Measurements from ENCODE around the gene GRK2. TPM values are rescaled to one million over a fixed set of nuclear protein-coding genes. Genes with fewer than 3 reads are reported as not detected.

Gene GRK2
- total and polyA plus RNA-seq, 9 of the 15 experiments (the other 6 are each of a cell fraction or from before 2014, with no cell fraction given) = 0.24 to 95.8 (median 56.5) TPM

DNA sequence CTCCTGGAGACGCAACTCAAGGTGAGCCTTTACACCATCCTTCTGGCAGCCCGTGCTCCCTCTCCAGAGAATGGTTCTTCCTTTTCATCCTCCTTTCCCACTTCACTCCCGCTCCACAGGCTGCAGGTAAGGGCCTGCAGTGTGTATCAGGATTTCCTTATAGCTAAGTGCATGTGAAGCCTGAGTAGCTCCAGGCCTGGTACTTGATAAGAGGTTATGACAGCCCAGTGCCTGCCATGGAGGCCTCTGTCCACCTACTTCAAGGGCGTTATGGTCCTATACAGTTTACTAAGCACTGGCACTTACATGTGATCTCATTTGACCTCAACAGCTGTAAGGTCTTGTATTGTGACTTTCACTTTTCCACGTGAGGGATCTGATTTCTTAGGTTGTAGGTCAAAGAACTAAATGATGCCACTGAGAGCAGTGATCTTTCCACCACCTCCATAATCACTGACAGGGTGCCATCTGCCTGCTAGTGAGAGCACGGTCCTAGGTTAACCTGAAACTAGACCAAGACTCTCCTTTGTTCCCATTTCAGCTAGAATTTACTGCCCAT lies 55.1 kb downstream of the GRK2 start (continued):
- TF ChIP-seq, protein P1, sequence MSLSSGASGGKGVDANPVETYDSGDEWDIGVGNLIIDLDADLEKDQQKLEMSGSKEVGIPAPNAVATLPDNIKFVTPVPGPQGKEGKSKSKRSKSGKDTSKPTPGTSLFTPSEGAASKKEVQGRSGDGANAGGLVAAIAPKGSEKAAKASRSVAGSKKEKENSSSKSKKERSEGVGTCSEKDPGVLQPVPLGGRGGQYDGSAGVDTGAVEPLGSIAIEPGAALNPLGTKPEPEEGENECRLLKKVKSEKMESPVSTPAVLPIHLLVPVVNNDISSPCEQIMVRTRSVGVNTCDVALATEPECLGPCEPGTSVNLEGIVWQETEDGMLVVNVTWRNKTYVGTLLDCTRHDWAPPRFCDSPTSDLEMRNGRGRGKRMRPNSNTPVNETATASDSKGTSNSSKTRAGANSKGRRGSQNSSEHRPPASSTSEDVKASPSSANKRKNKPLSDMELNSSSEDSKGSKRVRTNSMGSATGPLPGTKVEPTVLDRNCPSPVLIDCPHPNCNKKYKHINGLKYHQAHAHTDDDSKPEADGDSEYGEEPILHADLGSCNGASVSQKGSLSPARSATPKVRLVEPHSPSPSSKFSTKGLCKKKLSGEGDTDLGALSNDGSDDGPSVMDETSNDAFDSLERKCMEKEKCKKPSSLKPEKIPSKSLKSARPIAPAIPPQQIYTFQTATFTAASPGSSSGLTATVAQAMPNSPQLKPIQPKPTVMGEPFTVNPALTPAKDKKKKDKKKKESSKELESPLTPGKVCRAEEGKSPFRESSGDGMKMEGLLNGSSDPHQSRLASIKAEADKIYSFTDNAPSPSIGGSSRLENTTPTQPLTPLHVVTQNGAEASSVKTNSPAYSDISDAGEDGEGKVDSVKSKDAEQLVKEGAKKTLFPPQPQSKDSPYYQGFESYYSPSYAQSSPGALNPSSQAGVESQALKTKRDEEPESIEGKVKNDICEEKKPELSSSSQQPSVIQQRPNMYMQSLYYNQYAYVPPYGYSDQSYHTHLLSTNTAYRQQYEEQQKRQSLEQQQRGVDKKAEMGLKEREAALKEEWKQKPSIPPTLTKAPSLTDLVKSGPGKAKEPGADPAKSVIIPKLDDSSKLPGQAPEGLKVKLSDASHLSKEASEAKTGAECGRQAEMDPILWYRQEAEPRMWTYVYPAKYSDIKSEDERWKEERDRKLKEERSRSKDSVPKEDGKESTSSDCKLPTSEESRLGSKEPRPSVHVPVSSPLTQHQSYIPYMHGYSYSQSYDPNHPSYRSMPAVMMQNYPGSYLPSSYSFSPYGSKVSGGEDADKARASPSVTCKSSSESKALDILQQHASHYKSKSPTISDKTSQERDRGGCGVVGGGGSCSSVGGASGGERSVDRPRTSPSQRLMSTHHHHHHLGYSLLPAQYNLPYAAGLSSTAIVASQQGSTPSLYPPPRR (CRISPR knock-in tag; IDR thresholded peaks at IDR 0.05; ENCODE audit: borderline replicate concordance) = no peak
- TF ChIP-seq POLR2H (tag; IDR thresholded peaks at IDR 0.05; ENCODE audit: low read depth) (no peak), HDAC1 (IDR thresholded peaks at IDR 0.05) (0 out of 4 replicates have a peak, but pooled peaks of 1 of the 2 experiments have one; percentile 36), NR2C1 (IDR thresholded peaks at IDR 0.05) (peak; percentile 30; the same call in 1 of the 2 replicates), NR2C1 (tag; IDR thresholded peaks at IDR 0.05) (peak; percentile 57), U2AF1 (optimal IDR thresholded peaks at IDR 0.05; ENCODE audit: low read depth, low read length) (no peak), NFYB (IDR thresholded peaks at IDR 0.05; ENCODE audit: extremely low read depth, insufficient read length) (no peak), TEAD4 (IDR thresholded peaks at IDR 0.05; ENCODE audit: low read length) (no peak), TEAD4 (CRISPR knock-in tag; IDR thresholded peaks at IDR 0.05; ENCODE audit: borderline replicate concordance) (no peak), BHLHE40 (IDR thresholded peaks at IDR 0.05; ENCODE audit: low read length) (peak; percentile 31; the same call in 1 of the 2 replicates), POLR2AphosphoS5 (IDR thresholded peaks at IDR 0.05; ENCODE audit: control insufficient read depth, insufficient read depth, low read depth, low read length) (no peak), NFIC (IDR thresholded peaks at IDR 0.05) (no peak), CREB1 (IDR thresholded peaks at IDR 0.05) (no peak), CREB1 (CRISPR knock-in tag; IDR thresholded peaks at IDR 0.05) (peak; percentile 32; the same call in 1 of the 2 replicates), DACH1 (IDR thresholded peaks at IDR 0.05; ENCODE audit: partially characterized antibody) (peak; percentile 50)
- TF ChIP-seq, protein P2, sequence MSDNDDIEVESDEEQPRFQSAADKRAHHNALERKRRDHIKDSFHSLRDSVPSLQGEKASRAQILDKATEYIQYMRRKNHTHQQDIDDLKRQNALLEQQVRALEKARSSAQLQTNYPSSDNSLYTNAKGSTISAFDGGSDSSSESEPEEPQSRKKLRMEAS (CRISPR knock-in tag; IDR thresholded peaks at IDR 0.05) = 0 out of 2 replicates have a peak, but pooled peaks have one; percentile 18

All from K562 (cell line).